PFSK-1 (cell line): ENCODE data around the gene LRMDA.

Source experiments
- FOXP2 ChIP-seq: optimal IDR thresholded peaks from 2 replicates; pipeline ENCODE3; 2011; ENCODE audit warnings: borderline replicate concordance, control low read depth, inconsistent platforms; ENCODE audit not compliant: insufficient read depth; ENCODE audit errors: extremely low read length, extremely low read depth
- POLR2AphosphoS5 ChIP-seq: IDR thresholded peaks from 2 replicates; pipeline ENCODE4 v1.6.1; 2012; ENCODE audit warnings: low read depth, mild to moderate bottlenecking, control low read depth, low read length, moderate library complexity
- REST ChIP-seq, 2 experiments: IDR thresholded peaks; 2 replicates each; pipeline versions ENCODE4 v1.6.1 to v1.8.0; 2011 to 2012; ENCODE audit warnings: low read depth in 2 of 2, low read length in 2 of 2, control low read depth in 1 of 2, inconsistent platforms in 1 of 2, mild to moderate bottlenecking in 1 of 2, moderate library complexity in 1 of 2; ENCODE audit not compliant: insufficient read depth in 1 of 2
- SIN3A ChIP-seq: IDR thresholded peaks from 2 replicates; pipeline ENCODE4 v1.6.1; 2012; ENCODE audit warnings: mild to moderate bottlenecking, low read length, moderate library complexity, borderline replicate concordance; ENCODE audit not compliant: insufficient read depth
- TAF1 ChIP-seq: IDR thresholded peaks from 2 replicates; pipeline ENCODE4 v1.6.1; 2012; ENCODE audit warnings: low read length, control low read depth, borderline replicate concordance; ENCODE audit not compliant: insufficient read depth

LRMDA gene

GRCh38 chr10:76429368-76430060 lies 998.1 kb downstream of the LRMDA start:
- TF ChIP-seq FOXP2 (no peak), TAF1 (no peak), SIN3A (no peak), POLR2AphosphoS5 (no peak), REST (IDR thresholded peaks at IDR 0.05; ENCODE audit: insufficient read depth in 1 of 2, low read depth in 2 of 2, low read length in 2 of 2) (no peak)

- TF ChIP-seq TAF1: no peak
- no peak for TF ChIP-seq FOXP2
- TF ChIP-seq POLR2AphosphoS5: no peak
- no peak for TF ChIP-seq REST (IDR thresholded peaks at IDR 0.05; ENCODE audit: insufficient read depth in 1 of 2, low read depth in 2 of 2, low read length in 2 of 2)
- no peak for TF ChIP-seq SIN3A
Observed at GRCh38 chr10:76430061-76430645, 998.7 kb downstream of the LRMDA start.

GRCh38 chr10:76432016-76433012 lies 1000.9 kb downstream of the LRMDA start:
- TF ChIP-seq REST (IDR thresholded peaks at IDR 0.05; ENCODE audit: insufficient read depth in 1 of 2, low read depth in 2 of 2, low read length in 2 of 2) (no peak), TAF1 (no peak), SIN3A (no peak), FOXP2 (no peak), POLR2AphosphoS5 (no peak)

- TF ChIP-seq REST (IDR thresholded peaks at IDR 0.05; ENCODE audit: insufficient read depth in 1 of 2, low read depth in 2 of 2, low read length in 2 of 2) (no peak), SIN3A (no peak), POLR2AphosphoS5 (no peak), TAF1 (no peak), FOXP2 (no peak)
Observed at GRCh38 chr10:76433161-76434005, 1002.0 kb downstream of the LRMDA start.
